Measurements from ENCODE around the gene SPINT1.

Gene SPINT1

GRCh38 chr15:40815042-40815698 lies 28.7 kb upstream of the SPINT1 start:
- TF ChIP-seq CTCF (IDR thresholded peaks at IDR 0.05; ENCODE audit: low read depth, low read length, missing control alignments): no peak
- in situ Hi-C loops (cut with HindIII; ENCODE audit: low sequenced_read_pairs): no loop called here
- H3K4me3 ChIP-seq (ENCODE audit: low read depth, low read length): no peak overlapping the region
- no peak for DNase-seq (ENCODE audit: low read depth)

- DNase-seq (ENCODE audit: low read depth): no peak
- no peak overlapping the region for H3K4me3 ChIP-seq (ENCODE audit: low read depth, low read length)
- in situ Hi-C loops (cut with HindIII; ENCODE audit: low sequenced_read_pairs): no loop called here
- no peak for TF ChIP-seq CTCF (IDR thresholded peaks at IDR 0.05; ENCODE audit: low read depth, low read length, missing control alignments)
Measured at GRCh38 chr15:40819048-40819447, 24.8 kb upstream of the SPINT1 start.

GRCh38 chr15:40821195-40821594 lies 22.7 kb upstream of the SPINT1 start:
- no peak for DNase-seq (ENCODE audit: low read depth)
- in situ Hi-C loops (cut with HindIII; ENCODE audit: low sequenced_read_pairs): no loop called here
- TF ChIP-seq CTCF (IDR thresholded peaks at IDR 0.05; ENCODE audit: low read depth, low read length, missing control alignments): no peak
- no peak overlapping the region for H3K4me3 ChIP-seq (ENCODE audit: low read depth, low read length)

- in situ Hi-C loops (cut with HindIII; ENCODE audit: low sequenced_read_pairs): no loop called here
- DNase-seq (ENCODE audit: low read depth): no peak
- TF ChIP-seq CTCF (IDR thresholded peaks at IDR 0.05; ENCODE audit: low read depth, low read length, missing control alignments): no peak
- H3K4me3 ChIP-seq (ENCODE audit: low read depth, low read length): no peak overlapping the region
Measured at GRCh38 chr15:40823572-40824343, 20.1 kb upstream of the SPINT1 start.

- TF ChIP-seq CTCF (IDR thresholded peaks at IDR 0.05; ENCODE audit: low read depth, low read length, missing control alignments): no peak
- no peak for DNase-seq (ENCODE audit: low read depth)
Measured at GRCh38 chr15:40825661-40826422, 18.0 kb upstream of the SPINT1 start.

GRCh38 chr15:40826423-40827075 lies 17.3 kb upstream of the SPINT1 start:
- peak; percentile 46 for DNase-seq (ENCODE audit: low read depth)
- in situ Hi-C loops (cut with HindIII; ENCODE audit: low sequenced_read_pairs): no loop called here
- no peak for TF ChIP-seq CTCF (IDR thresholded peaks at IDR 0.05; ENCODE audit: low read depth, low read length, missing control alignments)
- H3K4me3 ChIP-seq (ENCODE audit: low read depth, low read length): no peak overlapping the region

More at GRCh38 chr15:40825661-40826422, 18.0 kb upstream of the SPINT1 start:
- H3K4me3 ChIP-seq (ENCODE audit: low read depth, low read length): no peak overlapping the region
- in situ Hi-C loops (cut with HindIII; ENCODE audit: low sequenced_read_pairs): no loop called here
